HG02884 (cell line): ENCODE measurements around the gene MAS1L.
"Not testable (repeated sequence)": the region's sequence is repeated elsewhere in the genome, so short reads cannot be mapped to it uniquely, and the experiment has no call there.

Experiments used
- ATAC-seq: cut with Tn5 transposase; IDR thresholded peaks from one replicate; pipeline ENCODE4 v1.9.1; 2021; ENCODE audit warnings: mild to moderate bottlenecking, moderate library complexity; ENCODE audit not compliant: unreplicated experiment

MAS1L gene

GRCh38 chr6:29486577-29486976, 1.2 kb downstream of the MAS1L start:
- no peak for ATAC-seq

- no peak for ATAC-seq
These were observed 4.0 kb downstream of the MAS1L start for GRCh38 chr6:29483735-29484134.

GRCh38 chr6:29483186-29483585, 4.6 kb downstream of the MAS1L start:
- ATAC-seq: no peak

GRCh38 chr6:29479560-29479959, 8.2 kb downstream of the MAS1L start:
- ATAC-seq: no peak

GRCh38 chr6:29478740-29479139, 9.0 kb downstream of the MAS1L start:
- no peak for ATAC-seq

- ATAC-seq: no peak
These were observed 9.8 kb downstream of the MAS1L start for GRCh38 chr6:29477923-29478450.

GRCh38 chr6:29474996-29475395, 12.8 kb downstream of the MAS1L start:
- ATAC-seq: no peak

- no peak for ATAC-seq
These were observed 21.5 kb downstream of the MAS1L start for GRCh38 chr6:29466241-29466640.

- no peak for ATAC-seq
These were observed 22.0 kb downstream of the MAS1L start for GRCh38 chr6:29465801-29466200.

GRCh38 chr6:29465279-29465678, 22.5 kb downstream of the MAS1L start:
- ATAC-seq: no peak

- no peak for ATAC-seq
These were observed 25.7 kb downstream of the MAS1L start for GRCh38 chr6:29462022-29462421.

GRCh38 chr6:29461021-29461814, 26.5 kb downstream of the MAS1L start:
- no peak for ATAC-seq

GRCh38 chr6:29456971-29457370, 30.8 kb downstream of the MAS1L start, which contains the start of the genes OR11A1 and OR2H1:
Gene OR11A1, minus strand, starts transcription at chr6:29457071. Its CDS starts 29,430 bp downstream, at chr6:29427641.
Gene OR2H1, plus strand, starts transcription at chr6:29457155. Its CDS starts 4,615 bp downstream, at chr6:29461770.
- no peak for ATAC-seq

GRCh38 chr6:29451471-29452193, 36.1 kb downstream of the MAS1L start:
- ATAC-seq: no peak

- ATAC-seq: no peak
These were observed 40.1 kb downstream of the MAS1L start for GRCh38 chr6:29447670-29448069.

GRCh38 chr6:29444031-29444430, 43.7 kb downstream of the MAS1L start:
- ATAC-seq: not testable (repeated sequence)

- ATAC-seq: no peak
These were observed 45.0 kb downstream of the MAS1L start for GRCh38 chr6:29442719-29443118.

- ATAC-seq: no peak
These were observed 48.8 kb downstream of the MAS1L start, which contains the start of gene OR10C1 for GRCh38 chr6:29439006-29439405. Gene OR10C1, plus strand, starts transcription at chr6:29439306. Its CDS starts 710 bp downstream, at chr6:29440016.

GRCh38 chr6:29436730-29437129, 51.0 kb downstream of the MAS1L start:
- ATAC-seq: not testable (repeated sequence)
